Fibroblast of skin of right quadriceps (primary cell): ENCODE data around the gene PDXK.
A peak's percentile ranks its signal among the peaks of the same experiment; 100 is the strongest.

ENCODE experiments used
- DNase-seq: peaks from one replicate; pipeline ENCODE4 v3.0.0-alpha.2; 2013

The PDXK gene

GRCh38 chr21:43744725-43745124 is 25.8 kb downstream of the PDXK start:
- no peak for DNase-seq

GRCh38 chr21:43745772-43746517 is 27.0 kb downstream of the PDXK start:
- DNase-seq, result no peak

- no peak for DNase-seq
Observed at GRCh38 chr21:43748622-43749021, 29.7 kb downstream of the PDXK start.

GRCh38 chr21:43749651-43750262 is 30.8 kb downstream of the PDXK start:
- DNase-seq, result no peak

- no peak for DNase-seq
Observed at GRCh38 chr21:43750339-43751033, 31.6 kb downstream of the PDXK start.

GRCh38 chr21:43751955-43752591 is 33.1 kb downstream of the PDXK start:
- no peak for DNase-seq

- DNase-seq, result no peak
Observed at GRCh38 chr21:43752758-43753438, 34.0 kb downstream of the PDXK start.

- DNase-seq, result no peak
Observed at GRCh38 chr21:43753439-43753799, 34.5 kb downstream of the PDXK start.

- DNase-seq, result no peak
Observed at GRCh38 chr21:43754948-43755781, 36.2 kb downstream of the PDXK start.

- no peak for DNase-seq
Observed at GRCh38 chr21:43755820-43756594, 37.1 kb downstream of the PDXK start.

- no peak for DNase-seq
Observed at GRCh38 chr21:43757601-43758000, 38.7 kb downstream of the PDXK start.

GRCh38 chr21:43758111-43758641 is 39.2 kb downstream of the PDXK start:
- peak; percentile 54 for DNase-seq

GRCh38 chr21:43758811-43759210 is 39.9 kb downstream of the PDXK start:
- DNase-seq, result no peak

GRCh38 chr21:43759651-43760050 is 40.7 kb downstream of the PDXK start:
- no peak for DNase-seq

GRCh38 chr21:43760391-43760958 is 41.5 kb downstream of the PDXK start:
- no peak for DNase-seq

- no peak for DNase-seq
Observed at GRCh38 chr21:43761886-43762285, 43.0 kb downstream of the PDXK start.

- no peak for DNase-seq
Observed at GRCh38 chr21:43762303-43763128, 43.6 kb downstream of the PDXK start.

GRCh38 chr21:43763901-43764523 is 45.1 kb downstream of the PDXK start:
- no peak for DNase-seq
